NCI-H1092 treated with DMSO at 0.1 percent for 48 hours (cell line): ENCODE measurements around the gene FHIT.
"Not testable (repeated sequence)": the region's sequence is repeated elsewhere in the genome, so short reads cannot be mapped to it uniquely, and the experiment has no call there.

Source experiments
- DNase-seq: peaks from one replicate; lab custom pipeline; 2025; lab: John Stamatoyannopoulos, UW

FHIT gene

DNA sequence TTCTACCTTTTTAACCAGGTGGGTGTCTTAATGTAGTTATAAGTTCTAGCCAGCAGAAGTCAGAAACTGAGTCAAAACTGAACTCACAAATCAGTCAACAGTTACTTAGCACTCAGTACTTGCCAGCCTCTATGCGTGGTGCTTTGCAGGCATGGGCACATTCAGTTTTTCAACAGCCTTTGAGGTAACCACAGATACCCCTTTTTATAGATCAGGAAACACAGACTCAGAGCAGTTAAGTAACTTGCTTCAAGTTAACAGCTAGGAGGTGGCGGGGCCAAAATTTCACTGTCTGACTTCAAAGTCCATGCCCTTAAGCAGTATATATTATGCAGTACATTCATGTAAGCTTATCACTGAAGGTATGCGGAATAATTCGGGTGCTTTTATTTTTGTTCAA, 139.4 kb downstream of the FHIT start:
- DNase-seq = no peak

DNA sequence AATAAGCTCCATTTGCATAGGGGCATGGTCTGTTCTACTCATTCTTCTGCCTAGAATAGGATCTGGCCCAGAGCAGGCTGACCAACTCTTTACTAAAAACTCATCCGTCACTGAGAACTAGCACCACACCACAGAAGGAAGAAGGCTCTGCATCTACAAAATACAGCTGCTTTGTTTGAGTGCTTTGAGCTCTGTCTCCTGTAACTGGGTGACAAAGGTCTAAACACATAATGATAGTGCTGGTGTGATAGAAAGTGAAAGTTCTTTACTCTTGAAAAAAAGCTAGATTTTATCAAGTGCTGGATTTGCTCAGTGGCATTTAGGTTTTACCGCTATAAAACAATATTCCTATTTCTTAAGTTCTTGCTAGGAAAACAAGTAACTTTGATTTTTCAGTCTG, 140.7 kb downstream of the FHIT start:
- no peak for DNase-seq

GRCh38 chr3:61108247-61109019, 142.8 kb downstream of the FHIT start:
- no peak for DNase-seq

- no peak for DNase-seq
These were observed 156.6 kb downstream of the FHIT start for GRCh38 chr3:61094608-61095007.

- DNase-seq = no peak
These were observed 157.9 kb downstream of the FHIT start for GRCh38 chr3:61093364-61093763.

GRCh38 chr3:61092870-61093269, 158.4 kb downstream of the FHIT start:
- no peak for DNase-seq

DNA sequence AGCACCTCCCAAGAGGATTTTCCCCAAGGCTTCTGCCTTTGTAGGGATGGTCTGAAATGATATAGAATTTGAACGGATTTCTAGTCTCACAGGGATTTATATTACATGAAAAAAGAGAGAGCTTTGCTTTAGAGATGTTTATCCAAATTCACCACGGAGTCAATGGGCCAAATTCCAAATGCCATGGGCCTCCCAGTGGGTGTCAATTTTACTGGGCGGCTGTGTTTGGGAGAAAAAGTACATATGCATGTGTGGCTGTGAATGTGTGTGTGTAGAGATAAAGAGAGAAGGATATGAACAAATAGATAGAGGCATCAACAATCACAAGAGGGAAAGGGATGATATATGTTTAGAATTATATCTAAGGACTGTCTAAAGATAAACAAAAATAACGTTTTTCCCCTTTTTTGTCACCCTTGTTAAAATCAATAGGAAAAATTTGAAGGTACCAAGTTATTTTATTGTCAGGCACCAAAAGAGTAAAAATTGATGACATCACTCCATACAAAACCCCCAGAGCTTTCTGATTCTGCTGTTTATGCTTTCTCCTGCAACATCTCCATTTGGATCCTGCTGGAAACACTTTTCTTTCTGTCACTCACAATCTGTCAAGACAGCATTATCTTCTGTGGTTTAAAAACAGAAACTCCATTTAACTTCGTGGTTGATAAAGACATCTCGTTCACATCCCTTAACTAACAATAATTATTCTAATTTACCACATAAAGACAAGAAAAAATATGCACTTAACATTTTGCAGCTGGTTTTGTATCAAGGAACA, 160.7 kb downstream of the FHIT start:
- no peak for DNase-seq

- no peak for DNase-seq
These were observed 163.8 kb downstream of the FHIT start for GRCh38 chr3:61087465-61087864.

GRCh38 chr3:61081554-61081953, 169.7 kb downstream of the FHIT start:
- no peak for DNase-seq

GRCh38 chr3:61080737-61081445, 170.4 kb downstream of the FHIT start:
- DNase-seq = no peak

- no peak for DNase-seq
These were observed 173.1 kb downstream of the FHIT start for GRCh38 chr3:61078048-61078752.

DNA sequence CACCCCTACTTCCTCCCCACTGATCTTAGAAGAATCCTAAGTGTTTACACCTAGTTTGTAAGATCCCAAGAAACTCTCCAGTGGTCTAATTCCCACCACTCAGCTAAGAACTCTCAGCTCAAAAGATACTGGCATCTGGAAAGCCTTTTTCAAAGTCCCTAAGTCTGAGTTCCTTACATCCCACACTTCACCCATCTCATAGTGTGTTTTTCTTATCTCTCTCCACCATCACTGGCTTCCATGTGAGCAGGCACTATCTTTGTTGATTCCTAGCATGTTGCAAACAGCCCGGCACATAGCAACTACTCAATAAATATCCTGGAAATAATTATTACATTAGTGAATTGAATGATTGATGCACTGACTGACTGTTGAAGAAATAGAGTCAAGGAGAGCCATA, 173.7 kb downstream of the FHIT start:
- no peak for DNase-seq

DNA sequence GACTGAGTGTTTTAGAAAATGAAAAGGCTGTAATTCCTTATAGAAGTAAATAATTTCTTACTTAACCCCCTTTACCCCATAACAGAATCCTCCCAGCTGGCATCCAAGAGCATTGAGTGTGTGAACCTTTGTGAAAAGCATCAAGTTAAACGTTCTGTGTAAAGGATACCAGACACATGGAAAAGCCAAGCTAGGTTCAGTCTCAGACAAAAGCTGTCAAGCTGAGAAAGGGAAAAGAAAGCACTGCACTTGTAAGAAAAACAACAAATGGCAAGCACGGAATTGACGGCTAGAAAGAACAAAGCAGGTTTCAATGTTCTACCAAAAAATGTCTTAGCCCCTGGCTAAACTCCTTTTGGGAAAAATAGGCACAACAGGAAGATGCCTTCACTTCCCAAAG, 176.5 kb downstream of the FHIT start:
- no peak for DNase-seq

- DNase-seq = no peak
These were observed 177.6 kb downstream of the FHIT start for GRCh38 chr3:61073566-61074165.

GRCh38 chr3:61068084-61068483, 183.2 kb downstream of the FHIT start:
- DNase-seq = no peak

GRCh38 chr3:61066800-61067199, 184.5 kb downstream of the FHIT start:
- no peak for DNase-seq

DNA sequence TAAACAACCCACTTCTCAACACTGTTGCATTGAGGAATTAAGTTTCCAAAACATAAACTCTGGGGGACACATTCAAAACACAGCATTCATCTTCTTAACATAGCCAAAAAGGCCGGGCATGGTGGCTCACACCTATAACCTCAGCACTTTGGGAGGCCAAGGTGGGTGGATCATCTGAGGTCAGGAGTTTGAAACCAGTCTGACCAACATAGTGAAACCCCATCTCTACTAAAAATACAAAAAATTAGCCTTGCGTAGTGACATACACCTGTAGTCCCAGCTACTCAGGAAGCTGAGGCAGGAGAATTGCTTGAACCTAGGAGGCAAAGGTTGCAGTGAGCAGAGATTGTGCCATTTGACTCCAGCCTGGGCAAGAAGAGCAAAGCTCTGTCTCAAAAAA, 185.0 kb downstream of the FHIT start:
- not testable (repeated sequence) for DNase-seq

DNA sequence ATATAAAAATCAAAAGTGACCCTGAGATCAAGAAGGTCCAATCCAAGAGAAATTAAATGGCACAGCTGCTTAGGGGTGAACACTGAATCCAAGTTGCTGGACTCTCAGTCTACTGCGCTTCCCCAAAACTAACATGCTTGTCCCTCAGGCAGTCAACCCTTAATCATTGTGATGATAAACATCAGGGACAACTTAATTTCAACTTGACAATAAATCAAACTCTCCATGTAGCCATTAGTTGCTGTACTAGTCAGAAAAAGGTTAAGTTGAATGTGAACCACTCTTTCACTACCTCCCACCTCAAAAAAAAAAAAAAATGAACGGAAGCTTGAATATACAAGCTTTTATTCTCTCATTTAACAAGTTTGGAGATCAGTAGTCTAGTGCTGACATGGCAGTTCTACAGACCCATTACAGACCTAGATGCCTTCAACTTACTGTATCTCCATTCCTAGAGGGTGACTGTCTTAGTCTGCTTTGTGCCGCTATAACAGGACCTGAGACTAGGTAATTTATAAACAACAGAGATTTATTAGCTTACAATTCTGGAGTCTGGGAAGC, 185.7 kb downstream of the FHIT start:
- DNase-seq = no peak

DNA sequence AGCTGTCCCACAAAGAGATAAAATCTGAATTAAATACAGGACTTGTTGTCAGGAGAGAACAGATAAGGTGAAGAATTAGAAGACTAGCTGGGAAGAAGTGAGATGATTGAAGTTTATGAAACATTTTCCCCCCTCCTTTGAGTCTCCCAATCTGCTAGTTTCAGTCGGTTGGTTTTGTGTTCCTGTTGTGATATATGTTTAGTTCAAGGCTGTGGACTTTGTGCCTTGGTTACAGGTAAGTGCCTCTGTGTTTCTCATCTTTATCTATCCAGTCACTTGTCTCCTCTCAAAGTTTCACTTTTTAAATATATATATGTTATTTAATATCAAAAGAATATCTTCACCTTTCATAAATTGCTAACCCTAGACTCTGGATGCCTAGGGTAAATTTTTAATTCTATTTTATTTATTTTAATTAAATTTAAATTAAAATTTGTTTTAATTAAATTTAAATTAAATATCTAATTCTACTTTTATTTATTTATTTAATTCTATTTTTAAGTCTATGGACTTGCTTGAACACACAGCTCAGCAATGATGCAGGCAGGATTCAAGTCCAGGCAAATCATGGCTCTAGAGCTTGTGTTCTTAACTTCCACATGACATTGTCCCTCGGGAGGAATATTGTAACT, 190.0 kb downstream of the FHIT start:
- no peak for DNase-seq

DNA sequence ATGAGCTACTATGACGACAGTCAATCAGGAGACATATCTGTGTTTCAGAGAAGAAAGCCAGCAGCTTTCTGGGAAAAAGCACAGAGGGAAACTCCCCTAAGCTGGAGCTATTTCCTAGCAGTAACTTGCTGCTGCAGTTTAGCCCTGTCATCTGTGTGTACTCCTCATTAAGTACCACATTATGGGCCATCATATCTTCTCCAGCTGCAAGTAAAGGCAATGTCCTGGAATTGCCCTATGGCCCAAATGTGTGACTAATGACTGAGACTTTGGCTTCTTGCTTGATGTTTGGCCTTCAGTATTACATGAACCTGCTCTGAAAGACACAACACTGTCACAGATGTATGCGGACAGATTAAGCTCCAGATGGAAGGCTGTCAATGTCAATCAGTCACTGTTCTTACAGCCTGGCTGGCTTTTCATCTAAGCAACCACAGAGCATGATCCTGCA, 190.8 kb downstream of the FHIT start:
- no peak for DNase-seq

DNA sequence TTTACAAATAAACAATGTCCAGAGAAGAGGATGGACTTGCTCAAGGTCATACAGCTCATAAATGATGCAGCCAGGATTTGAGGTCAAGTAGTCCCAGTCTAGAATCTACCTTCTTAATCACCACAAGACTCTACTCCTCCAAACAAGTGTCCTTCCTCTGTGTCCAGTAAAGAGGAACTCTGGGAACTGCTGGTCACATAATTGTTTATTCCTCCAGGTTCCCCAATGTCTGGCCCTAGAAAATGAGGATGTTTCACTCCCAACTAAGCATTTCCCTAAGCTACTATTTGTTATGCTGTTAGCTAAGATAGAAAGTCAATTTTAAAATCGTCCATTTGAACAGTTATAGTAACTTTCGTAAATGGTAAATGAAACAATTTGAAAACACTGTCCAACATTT, 192.4 kb downstream of the FHIT start:
- DNase-seq = no peak
